Stomach (tissue), 4 donors: ENCODE data around the gene SYNE2.

Experiments
- POLR2A ChIP-seq, 4 donors: fragments of 450-650 bp; IDR thresholded peaks; one replicate each; pipeline ENCODE4 v1.6.1; 2016; ENCODE audit warnings: antibody characterized with exemption in 4 of 4, control low read depth in 2 of 4, mild to moderate bottlenecking in 1 of 4, moderate library complexity in 1 of 4
- TF ChIP-seq, protein P1 (sequence below), 7 experiments: fragments of 450-650 bp in 4 of 7; fragments of 200-600 bp in 3 of 7; sonication (generic) in 3 of 7; IDR thresholded peaks; one replicate each; pipeline ENCODE4 v1.5.1; 2016 to 2019; ENCODE audit warnings: antibody characterized with exemption in 7 of 7, control low read depth in 2 of 7, mild to moderate bottlenecking in 1 of 7

GRCh38 chr14:63982156-63982555 is 129.4 kb downstream of the SYNE2 start:
- TF ChIP-seq, protein P1, sequence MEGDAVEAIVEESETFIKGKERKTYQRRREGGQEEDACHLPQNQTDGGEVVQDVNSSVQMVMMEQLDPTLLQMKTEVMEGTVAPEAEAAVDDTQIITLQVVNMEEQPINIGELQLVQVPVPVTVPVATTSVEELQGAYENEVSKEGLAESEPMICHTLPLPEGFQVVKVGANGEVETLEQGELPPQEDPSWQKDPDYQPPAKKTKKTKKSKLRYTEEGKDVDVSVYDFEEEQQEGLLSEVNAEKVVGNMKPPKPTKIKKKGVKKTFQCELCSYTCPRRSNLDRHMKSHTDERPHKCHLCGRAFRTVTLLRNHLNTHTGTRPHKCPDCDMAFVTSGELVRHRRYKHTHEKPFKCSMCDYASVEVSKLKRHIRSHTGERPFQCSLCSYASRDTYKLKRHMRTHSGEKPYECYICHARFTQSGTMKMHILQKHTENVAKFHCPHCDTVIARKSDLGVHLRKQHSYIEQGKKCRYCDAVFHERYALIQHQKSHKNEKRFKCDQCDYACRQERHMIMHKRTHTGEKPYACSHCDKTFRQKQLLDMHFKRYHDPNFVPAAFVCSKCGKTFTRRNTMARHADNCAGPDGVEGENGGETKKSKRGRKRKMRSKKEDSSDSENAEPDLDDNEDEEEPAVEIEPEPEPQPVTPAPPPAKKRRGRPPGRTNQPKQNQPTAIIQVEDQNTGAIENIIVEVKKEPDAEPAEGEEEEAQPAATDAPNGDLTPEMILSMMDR (IDR thresholded peaks at IDR 0.05) = no peak
- no peak for TF ChIP-seq POLR2A (IDR thresholded peaks at IDR 0.05)
